Aorta (tissue), 5 donors: ENCODE data around the gene MYCBPAP. TPM values are rescaled to one million over a fixed set of nuclear protein-coding genes. Genes with fewer than 3 reads are reported as not detected.
A peak's percentile ranks its signal among the peaks of the same experiment; 100 is the strongest.
"Not testable (repeated sequence)": the region's sequence is repeated elsewhere in the genome, so short reads cannot be mapped to it uniquely, and the experiment has no call there.

ENCODE experiments used
- ATAC-seq: fragments of 200-7000 bp; cut with Tn5 transposase; one replicate; pipeline ENCODE4 v1.9.1; 2022; ENCODE audit warnings: moderate library complexity; ENCODE audit not compliant: low FRiP score
- DNase-seq, 2 donors: peaks; one replicate each; pipeline ENCODE4 v3.0.0-alpha.2; 2020
- H3K27ac ChIP-seq, 2 donors: one replicate each; pipeline ENCODE4 v1.5.1; 2013; ENCODE audit warnings: low read length in 2 of 2, mild to moderate bottlenecking in 2 of 2, moderate library complexity in 2 of 2, control low read depth in 1 of 2, inconsistent platforms in 1 of 2, low read depth in 1 of 2
- H3K27me3 ChIP-seq, 2 donors: one replicate each; pipeline ENCODE4 v1.6.1; 2013; ENCODE audit warnings: control low read depth in 1 of 2, low read length in 1 of 2, mild to moderate bottlenecking in 1 of 2, moderate library complexity in 1 of 2; ENCODE audit not compliant: insufficient read depth in 2 of 2, control insufficient read depth in 1 of 2
- H3K36me3 ChIP-seq, 2 donors: one replicate each; pipeline ENCODE4 v1.6.1; 2013; ENCODE audit warnings: control low read depth in 1 of 2, low read length in 1 of 2, mild to moderate bottlenecking in 1 of 2; ENCODE audit not compliant: insufficient read depth in 2 of 2, control insufficient read depth in 1 of 2
- H3K4me1 ChIP-seq, 2 donors: one replicate each; pipeline ENCODE4 v1.6.1; 2013; ENCODE audit warnings: low read length in 2 of 2, control low read depth in 1 of 2, mild to moderate bottlenecking in 1 of 2, moderate library complexity in 1 of 2; ENCODE audit not compliant: insufficient read depth in 2 of 2, control insufficient read depth in 1 of 2
- H3K4me3 ChIP-seq, 2 donors: one replicate each; pipeline ENCODE4 v1.5.1; 2013; ENCODE audit warnings: low read length in 2 of 2, control low read depth in 1 of 2, mild to moderate bottlenecking in 1 of 2
- H3K9me3 ChIP-seq: one replicate; pipeline ENCODE4 v1.6.1; 2013; ENCODE audit warnings: mild to moderate bottlenecking, low read length; ENCODE audit not compliant: control insufficient read depth
- WGBS, 2 donors: extraction: QIAGEN DNeasy Blood & Tissue Kit; methylation state at CpG; one replicate each; pipeline ENCODE4 v1.1.7; 2013; 5-methylcytosine and 5-hydroxymethylcytosine counted together
- intact Hi-C, 2 donors: fragments of 100-400 bp; cut with DNase I; formaldehyde crosslinking; loops; one replicate each; pipeline versions ENCODE4 v1.14.2 to v1.15.0; 2022
- polyA plus RNA-seq, 2 donors: library from polyadenylated mRNA; stranded (reverse); fragments of 200-250 nt; gene quantifications; one replicate each; pipeline ENCODE4 v1.2.3, GENCODE V29; 2013
- total RNA-seq, 2 donors: library from RNA; stranded (reverse); fragmentation: NEBNext Ultra II Directional; extraction: Animal tissue kit (Norgen Biotek cat#: 25700); gene quantifications; one replicate each; pipeline ENCODE4 v1.2.1, GENCODE V29; 2021
- donor health status: healthy with polysubstance abuse.
- donor health status: Bipolar disorder and iron deficiency.
- donor health status: DM: no; HTN: no; CAD: no.
- donor health status: DM: no; HTN: no; CAD: no.
- donor health status: DM: yes; HTN: yes; CAD: no.

Gene MYCBPAP
- total and polyA plus RNA-seq, 4 donors, result 0.77 to 1.8 (median 1.1) TPM

DNA sequence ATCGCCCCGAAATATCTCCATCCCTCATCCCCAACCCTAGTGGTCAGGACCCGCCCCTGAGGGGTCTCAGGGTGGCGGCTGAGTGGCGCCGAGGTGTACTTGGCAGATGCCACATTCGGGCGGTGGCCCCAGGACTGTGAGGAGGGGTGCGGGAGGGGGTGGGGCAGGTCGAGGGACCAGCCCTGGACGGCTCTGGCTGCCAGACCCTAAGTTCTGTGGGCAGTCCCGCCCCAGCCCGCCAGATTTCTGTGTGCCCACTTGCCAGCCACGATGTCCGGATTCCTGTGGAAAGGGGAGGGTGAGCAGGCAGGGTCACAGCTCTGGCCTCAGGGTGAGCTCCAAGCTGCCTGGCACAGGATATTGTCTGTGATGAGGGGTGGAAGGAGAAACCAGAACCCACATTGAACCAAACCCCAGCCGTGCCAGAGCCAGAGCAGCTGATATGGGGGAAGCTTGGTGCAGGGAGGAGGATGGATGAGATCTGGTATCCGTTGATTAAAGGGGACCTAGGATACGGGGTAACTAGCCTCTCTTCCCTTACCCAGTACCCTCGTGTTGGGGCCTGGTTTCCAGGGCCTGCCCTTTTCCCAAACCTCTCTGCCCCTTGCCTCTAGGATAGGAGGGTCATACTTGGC lies 38.5 kb upstream of the MYCBPAP start:
- ATAC-seq (no peak), DNase-seq (no peak)
- Histone ChIP-seq H3K9me3 (no peaks in the 10 kb centered on the region), H3K4me3 (no peak overlapping the region), H3K27me3 (no peaks in the 10 kb centered on the region), H3K27ac (no peak overlapping the region), H3K36me3 (peaks cover 0 to 1% of the 10 kb centered on the region in 2 donors), H3K4me1 (no peaks in the 10 kb centered on the region)
- intact Hi-C loops, result no loop called here
- WGBS, 2 donors, result 62 to 71% methylated on average over 14 to 19 of the region's 19 CpGs

DNA sequence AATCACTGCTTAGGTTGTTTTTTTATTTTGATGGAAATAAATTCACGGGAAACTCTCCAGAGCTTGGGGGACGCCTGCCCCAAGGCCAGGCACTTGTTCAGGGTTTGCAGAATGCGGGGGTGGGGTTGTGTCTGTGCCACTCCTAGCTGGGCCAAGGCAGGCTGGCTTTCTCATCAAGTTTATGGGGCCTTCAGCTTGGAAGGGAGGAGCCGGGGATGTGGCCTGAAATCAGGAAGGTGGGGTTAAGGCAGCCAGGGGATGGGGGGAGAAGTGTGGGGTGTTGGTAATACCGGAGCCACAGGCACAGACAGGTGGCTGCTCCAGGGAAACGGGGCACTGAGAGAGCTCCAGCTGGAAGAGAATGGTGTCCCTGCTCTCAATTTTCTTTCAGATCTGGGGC lies 37.8 kb upstream of the MYCBPAP start:
- Histone ChIP-seq H3K27me3 (no peaks in the 10 kb centered on the region), H3K27ac (no peak overlapping the region), H3K4me3 (no peak overlapping the region), H3K9me3 (no peaks in the 10 kb centered on the region), H3K4me1 (no peaks in the 10 kb centered on the region), H3K36me3 (peaks cover 0 to 1% of the 10 kb centered on the region in 2 donors)
- 88 to 92% methylated on average over 6 of the region's 6 CpGs for WGBS, 2 donors
- intact Hi-C loops, result no loop called here
- ATAC-seq (no peak), DNase-seq (no peak)

DNA sequence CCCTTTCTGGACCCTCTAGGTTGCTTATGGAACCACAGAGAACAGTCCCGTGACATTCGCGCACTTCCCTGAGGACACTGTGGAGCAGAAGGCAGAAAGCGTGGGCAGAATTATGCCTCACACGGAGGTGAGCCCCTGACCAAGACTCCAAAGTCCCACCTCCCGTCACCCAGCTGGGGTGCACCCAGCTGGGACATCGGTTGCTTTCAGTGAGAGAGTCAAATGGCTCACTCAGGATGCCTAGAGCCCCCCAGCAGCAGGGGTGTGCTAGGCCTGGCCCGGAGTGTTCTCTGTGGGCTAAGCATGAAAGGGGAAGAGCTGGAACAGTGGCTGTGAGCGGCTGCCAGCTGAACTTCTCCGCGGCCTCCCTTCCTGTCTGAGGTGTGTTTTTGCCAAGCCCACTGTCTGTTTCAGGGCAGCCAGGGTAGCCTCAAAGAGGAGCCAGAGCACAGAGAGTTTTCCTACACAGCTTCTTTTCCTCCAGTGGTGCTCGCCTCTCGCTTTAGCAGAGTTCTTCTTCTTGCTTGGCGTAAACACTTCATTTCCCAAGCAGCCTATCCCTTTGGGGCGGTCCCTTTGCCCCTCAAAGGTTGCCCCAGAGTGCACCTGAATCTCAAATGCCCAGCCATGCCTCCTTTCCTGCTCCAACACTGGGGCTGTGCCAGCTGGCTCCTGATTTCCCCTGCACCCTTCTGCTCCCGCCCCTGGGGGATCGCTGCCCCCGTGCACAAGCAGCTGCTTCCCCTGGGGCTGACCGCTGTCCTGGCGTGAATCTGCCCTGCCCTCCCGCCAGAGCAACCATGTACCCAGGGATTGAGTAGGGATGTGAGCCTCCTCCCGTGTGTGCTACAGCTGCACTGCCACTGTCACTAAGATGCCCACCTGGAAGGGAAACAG lies 37.0 kb upstream of the MYCBPAP start:
- no peak for ATAC-seq
- Histone ChIP-seq H3K36me3 (peaks cover 0 to 1% of the 10 kb centered on the region in 2 donors), H3K4me3 (no peak overlapping the region), H3K27ac (no peak overlapping the region), H3K9me3 (no peaks in the 10 kb centered on the region), H3K27me3 (no peaks in the 10 kb centered on the region), H3K4me1 (no peaks in the 10 kb centered on the region)
- intact Hi-C loops, result no loop called here
- 92 to 95% methylated on average over 22 of the region's 22 CpGs for WGBS, 2 donors
- peak in 1 of 2 donors; percentile 64 for DNase-seq

DNA sequence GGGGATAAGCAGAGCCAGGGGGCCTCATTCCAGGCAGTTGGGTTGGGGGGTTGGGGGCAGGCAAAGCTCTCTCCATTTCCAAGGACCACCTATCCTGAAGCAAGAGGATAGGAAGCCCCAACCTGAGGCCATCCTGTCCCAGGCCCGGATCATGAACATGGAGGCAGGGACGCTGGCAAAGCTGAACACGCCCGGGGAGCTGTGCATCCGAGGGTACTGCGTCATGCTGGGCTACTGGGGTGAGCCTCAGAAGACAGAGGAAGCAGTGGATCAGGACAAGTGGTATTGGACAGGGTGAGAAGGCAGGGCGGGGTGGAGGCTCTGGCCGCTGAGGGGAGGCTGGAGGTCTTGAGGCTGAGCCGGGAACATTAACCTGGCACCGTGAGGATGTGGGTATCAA lies 36.0 kb upstream of the MYCBPAP start:
- intact Hi-C loops, result no loop called here

DNA sequence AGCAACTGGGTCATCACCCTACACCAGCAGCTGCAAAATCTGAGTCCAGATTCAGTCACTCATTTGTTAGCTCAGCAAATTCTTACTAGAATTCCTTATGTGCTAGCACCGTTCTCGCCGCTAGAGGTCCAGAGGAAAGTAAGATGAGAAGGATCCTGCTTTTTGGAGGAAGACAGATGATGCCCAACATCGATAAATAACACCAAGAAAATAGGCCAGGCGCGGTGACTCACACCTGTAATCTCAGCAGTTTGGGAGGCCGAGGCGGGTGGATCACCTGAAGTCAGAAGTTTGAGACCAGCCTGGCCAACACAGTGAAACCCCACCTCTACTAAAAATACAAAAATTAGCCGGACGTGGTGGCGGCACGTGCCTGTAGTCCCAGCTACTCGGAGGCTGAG lies 35.5 kb upstream of the MYCBPAP start:
- H3K27ac ChIP-seq, H3K36me3 ChIP-seq, H3K4me3 ChIP-seq, DNase-seq, ATAC-seq, H3K27me3 ChIP-seq, intact Hi-C loops, H3K4me1 ChIP-seq, H3K9me3 ChIP-seq: not testable (repeated sequence)
- 88 to 89% methylated on average over 13 of the region's 13 CpGs for WGBS, 2 donors

More for the DNA sequence above, 36.0 kb upstream of the MYCBPAP start:
- DNase-seq (peak in 1 of 2 donors; percentile 73), ATAC-seq (no peak)
- Histone ChIP-seq H3K27ac (no peak overlapping the region), H3K9me3 (no peaks in the 10 kb centered on the region), H3K4me1 (no peaks in the 10 kb centered on the region), H3K27me3 (no peaks in the 10 kb centered on the region), H3K4me3 (no peak overlapping the region), H3K36me3 (peaks cover 0 to 1% of the 10 kb centered on the region in 2 donors)
- 94 to 98% methylated on average over 10 of the region's 10 CpGs for WGBS, 2 donors

DNA sequence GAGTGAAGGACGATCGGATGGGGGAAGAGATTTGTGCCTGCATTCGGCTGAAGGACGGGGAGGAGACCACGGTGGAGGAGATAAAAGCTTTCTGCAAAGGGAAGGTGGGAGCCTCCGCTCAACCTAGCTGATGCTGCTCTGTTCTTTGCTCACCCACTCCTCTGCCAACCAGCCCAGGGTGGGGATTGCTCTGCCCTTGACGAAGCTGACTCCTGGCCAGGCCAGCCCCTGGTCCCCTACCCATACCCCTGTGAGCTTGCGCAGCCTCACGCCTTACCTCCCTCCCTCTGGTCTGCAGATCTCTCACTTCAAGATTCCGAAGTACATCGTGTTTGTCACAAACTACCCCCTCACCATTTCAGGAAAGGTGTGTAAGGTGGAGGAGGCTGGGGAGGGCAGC lies 34.3 kb upstream of the MYCBPAP start:
- ATAC-seq, result no peak
- intact Hi-C loops, result no loop called here
- 91 to 93% methylated on average over 11 of the region's 11 CpGs for WGBS, 2 donors

DNA sequence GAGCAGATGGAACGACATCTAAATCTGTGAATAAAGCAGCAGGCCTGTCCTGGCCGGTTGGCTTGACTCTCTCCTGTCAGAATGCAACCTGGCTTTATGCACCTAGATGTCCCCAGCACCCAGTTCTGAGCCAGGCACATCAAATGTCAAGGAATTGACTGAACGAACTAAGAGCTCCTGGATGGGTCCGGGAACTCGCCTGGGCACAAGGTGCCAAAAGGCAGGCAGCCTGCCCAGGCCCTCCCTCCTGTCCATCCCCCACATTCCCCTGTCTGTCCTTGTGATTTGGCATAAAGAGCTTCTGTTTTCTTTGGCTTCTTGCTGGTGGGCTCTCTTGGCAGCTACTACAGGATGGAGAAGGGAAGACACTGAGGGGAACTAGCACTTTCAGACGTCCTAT lies 33.7 kb upstream of the MYCBPAP start:
- 80 to 83% methylated on average over 6 of the region's 6 CpGs for WGBS, 2 donors
- no peak overlapping the region for H3K4me3 ChIP-seq
- DNase-seq, result no peak
- no peaks in the 10 kb centered on the region for H3K4me1 ChIP-seq
- H3K27me3 ChIP-seq, result no peaks in the 10 kb centered on the region
- intact Hi-C loops, result no loop called here
- no peak overlapping the region for H3K27ac ChIP-seq
- H3K36me3 ChIP-seq, result peaks cover 0 to 1% of the 10 kb centered on the region in 2 donors
- no peak for ATAC-seq
- no peaks in the 10 kb centered on the region for H3K9me3 ChIP-seq

More for the DNA sequence above, 34.3 kb upstream of the MYCBPAP start:
- no peaks in the 10 kb centered on the region for H3K4me1 ChIP-seq
- DNase-seq, result no peak
- H3K36me3 ChIP-seq, result peaks cover 0 to 1% of the 10 kb centered on the region in 2 donors
- H3K27me3 ChIP-seq, result no peaks in the 10 kb centered on the region
- no peaks in the 10 kb centered on the region for H3K9me3 ChIP-seq
- H3K4me3 ChIP-seq, result no peak overlapping the region
- no peak overlapping the region for H3K27ac ChIP-seq

DNA sequence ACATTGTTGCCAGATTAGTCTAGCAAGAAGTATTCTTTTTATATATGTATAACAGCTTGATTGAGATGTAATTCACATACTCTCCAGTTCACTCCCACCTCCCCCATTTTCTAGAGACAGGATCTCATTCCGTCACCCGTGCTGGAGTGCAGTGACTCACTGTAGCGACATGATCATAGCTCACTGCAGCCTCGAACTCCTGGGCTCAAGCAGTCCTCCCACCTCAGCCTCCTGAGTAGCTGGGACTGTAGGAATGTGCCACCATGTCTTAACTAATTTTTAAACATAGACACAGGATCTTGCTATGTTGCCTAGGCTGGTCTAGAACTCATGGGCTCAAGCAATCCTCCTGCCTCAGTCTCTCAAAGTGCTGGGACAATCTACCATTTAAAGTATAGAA lies 32.9 kb upstream of the MYCBPAP start:
- no peaks in the 10 kb centered on the region for H3K27me3 ChIP-seq
- no peaks in the 10 kb centered on the region for H3K9me3 ChIP-seq
- intact Hi-C loops, result no loop called here
- DNase-seq (no peak), ATAC-seq (no peak)
- 91 to 92% methylated on average over 4 of the region's 4 CpGs for WGBS, 2 donors
- H3K4me3 ChIP-seq, result no peak overlapping the region
- no peaks in the 10 kb centered on the region for H3K4me1 ChIP-seq
- no peak overlapping the region for H3K27ac ChIP-seq
- H3K36me3 ChIP-seq, result peaks cover 0 to 1% of the 10 kb centered on the region in 2 donors
